Measurements from ENCODE around the gene PGM2.
A peak's percentile ranks its signal among the peaks of the same experiment; 100 is the strongest.

PGM2 gene

DNA sequence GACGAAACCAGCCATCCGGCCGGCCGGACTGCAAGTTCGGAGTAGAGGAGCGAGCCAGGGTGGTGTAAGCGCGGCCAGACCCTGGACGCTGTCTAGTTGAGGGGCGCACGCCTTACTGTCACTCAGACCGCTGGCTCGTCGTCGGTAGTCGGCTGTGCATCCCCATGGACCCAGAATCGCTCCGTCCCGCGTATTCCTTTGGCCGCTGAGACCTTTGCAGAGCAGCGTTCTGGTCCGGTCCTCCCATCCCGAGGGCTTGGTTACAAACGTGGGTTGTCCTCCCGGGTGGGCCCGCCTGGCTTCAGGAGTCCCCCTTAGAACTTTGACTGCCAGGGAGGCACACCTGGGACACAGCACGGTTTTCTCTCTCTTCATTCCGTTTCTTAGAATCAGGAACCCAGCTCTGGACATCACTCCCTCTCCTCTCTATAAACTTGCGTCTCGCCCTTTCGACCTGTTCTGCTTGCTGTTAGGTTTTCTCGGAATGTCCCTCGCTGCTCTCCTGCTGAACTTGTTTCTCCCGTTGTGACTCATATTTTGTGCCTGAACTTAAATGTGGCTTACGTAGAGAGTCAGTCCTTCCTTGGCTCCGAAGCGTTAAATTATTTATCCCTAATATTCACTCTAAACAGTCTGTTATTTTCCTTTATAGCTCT lies 672 bp downstream of the PGM2 start:
- in situ Hi-C loops (cut with MboI; ENCODE audit: low pct_unique_long_range_greater_than_20kb, low sequenced_read_pairs, unreplicated experiment): no loop called here
- peak; percentile 46 for DNase-seq (ENCODE audit: low spot score)
- TF ChIP-seq, protein P1, sequence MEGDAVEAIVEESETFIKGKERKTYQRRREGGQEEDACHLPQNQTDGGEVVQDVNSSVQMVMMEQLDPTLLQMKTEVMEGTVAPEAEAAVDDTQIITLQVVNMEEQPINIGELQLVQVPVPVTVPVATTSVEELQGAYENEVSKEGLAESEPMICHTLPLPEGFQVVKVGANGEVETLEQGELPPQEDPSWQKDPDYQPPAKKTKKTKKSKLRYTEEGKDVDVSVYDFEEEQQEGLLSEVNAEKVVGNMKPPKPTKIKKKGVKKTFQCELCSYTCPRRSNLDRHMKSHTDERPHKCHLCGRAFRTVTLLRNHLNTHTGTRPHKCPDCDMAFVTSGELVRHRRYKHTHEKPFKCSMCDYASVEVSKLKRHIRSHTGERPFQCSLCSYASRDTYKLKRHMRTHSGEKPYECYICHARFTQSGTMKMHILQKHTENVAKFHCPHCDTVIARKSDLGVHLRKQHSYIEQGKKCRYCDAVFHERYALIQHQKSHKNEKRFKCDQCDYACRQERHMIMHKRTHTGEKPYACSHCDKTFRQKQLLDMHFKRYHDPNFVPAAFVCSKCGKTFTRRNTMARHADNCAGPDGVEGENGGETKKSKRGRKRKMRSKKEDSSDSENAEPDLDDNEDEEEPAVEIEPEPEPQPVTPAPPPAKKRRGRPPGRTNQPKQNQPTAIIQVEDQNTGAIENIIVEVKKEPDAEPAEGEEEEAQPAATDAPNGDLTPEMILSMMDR (IDR thresholded peaks at IDR 0.05; ENCODE audit: extremely low read depth, insufficient read depth, missing control alignments): no peak

DNA sequence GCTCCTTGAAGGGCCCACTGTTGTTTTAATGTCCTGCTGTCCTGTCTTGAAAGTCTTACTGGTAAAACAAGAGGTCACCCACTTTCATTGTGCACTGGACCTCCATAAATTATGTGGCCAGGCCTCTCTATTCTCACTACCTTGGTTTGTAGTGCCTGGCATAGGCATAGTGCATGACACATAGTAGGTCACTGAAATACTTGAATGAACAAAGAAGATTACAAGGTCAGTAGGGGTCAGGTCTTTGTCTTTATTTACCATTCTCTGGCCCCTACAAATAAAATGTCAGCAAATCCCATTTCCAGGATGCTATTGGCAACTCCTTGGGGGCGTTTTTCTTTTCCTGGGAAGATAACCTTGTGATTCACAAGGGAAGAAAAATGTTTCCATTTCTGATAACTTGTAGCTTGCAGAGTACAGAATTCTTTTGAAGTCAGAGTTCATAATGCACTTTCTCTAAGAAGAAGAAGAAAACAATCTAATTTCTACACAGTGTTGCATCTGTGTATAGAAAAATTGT lies 1.4 kb downstream of the PGM2 start:
- DNase-seq (ENCODE audit: low spot score): no peak
- TF ChIP-seq, protein P1 (IDR thresholded peaks at IDR 0.05; ENCODE audit: extremely low read depth, insufficient read depth, missing control alignments): no peak
- in situ Hi-C loops (cut with MboI; ENCODE audit: low pct_unique_long_range_greater_than_20kb, low sequenced_read_pairs, unreplicated experiment): no loop called here

DNA sequence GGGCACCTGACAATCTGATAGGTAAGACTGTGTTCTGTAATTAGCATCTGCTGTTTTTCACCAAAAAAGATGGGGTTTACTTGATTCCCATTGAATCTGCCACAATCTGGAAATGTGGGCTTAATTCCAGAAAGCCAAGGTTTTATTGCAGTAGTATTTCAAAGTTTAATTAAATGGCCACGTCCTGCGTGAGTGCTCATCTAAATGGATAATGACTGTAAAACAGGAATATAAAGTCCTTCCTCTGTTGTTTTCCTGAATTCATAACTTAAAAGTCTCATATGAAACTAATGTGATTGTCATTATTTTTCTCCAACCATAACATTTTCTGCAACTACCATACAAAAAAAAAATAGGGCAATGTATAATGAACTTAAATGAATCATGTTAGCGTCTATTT lies 2.4 kb downstream of the PGM2 start:
- in situ Hi-C loops (cut with MboI; ENCODE audit: low pct_unique_long_range_greater_than_20kb, low sequenced_read_pairs, unreplicated experiment): no loop called here
- DNase-seq (ENCODE audit: low spot score): no peak
- TF ChIP-seq, protein P1 (IDR thresholded peaks at IDR 0.05; ENCODE audit: extremely low read depth, insufficient read depth, missing control alignments): no peak

DNA sequence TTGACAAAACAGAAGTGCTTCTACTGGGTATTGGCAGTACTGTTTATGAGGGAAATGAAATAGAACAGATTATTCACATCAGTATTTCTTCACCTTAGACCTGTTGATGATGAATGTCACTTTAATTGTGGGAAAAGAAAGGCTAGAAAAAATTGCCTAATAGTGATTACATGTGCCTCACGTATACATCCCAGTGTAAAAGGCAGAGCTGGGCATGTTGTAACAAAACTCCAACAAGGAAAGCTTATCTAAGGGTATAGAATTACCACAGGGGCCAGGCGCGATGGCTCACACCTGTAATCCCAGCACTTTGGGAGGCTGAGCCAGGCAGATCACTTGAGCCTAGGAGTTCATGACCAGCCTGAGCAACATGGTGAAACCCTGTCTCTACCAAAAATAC lies 4.2 kb downstream of the PGM2 start:
- in situ Hi-C loops (cut with MboI; ENCODE audit: low pct_unique_long_range_greater_than_20kb, low sequenced_read_pairs, unreplicated experiment): no loop called here
- TF ChIP-seq, protein P1 (IDR thresholded peaks at IDR 0.05; ENCODE audit: extremely low read depth, insufficient read depth, missing control alignments): no peak
- DNase-seq (ENCODE audit: low spot score): no peak

DNA sequence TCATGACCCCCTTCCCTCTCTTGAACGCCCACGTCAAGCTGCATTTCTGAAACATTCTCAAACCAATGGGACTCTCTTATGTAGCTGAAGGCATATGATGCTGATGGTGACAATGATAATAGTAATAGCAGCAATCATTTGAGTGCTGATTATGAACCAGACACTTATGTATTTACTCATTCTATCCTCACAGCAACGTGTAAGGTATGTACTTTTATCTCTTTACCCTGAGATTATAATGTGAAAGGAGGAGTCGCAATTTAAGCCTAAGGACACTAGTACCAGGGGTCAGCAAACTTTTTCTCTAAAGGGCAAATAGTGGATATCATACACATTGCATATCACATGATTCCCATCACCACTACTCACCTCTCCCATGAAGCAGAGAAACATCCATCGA lies 8.5 kb downstream of the PGM2 start:
- DNase-seq (ENCODE audit: low spot score): no peak
- in situ Hi-C loops (cut with MboI; ENCODE audit: low pct_unique_long_range_greater_than_20kb, low sequenced_read_pairs, unreplicated experiment): no loop called here
- TF ChIP-seq, protein P1 (IDR thresholded peaks at IDR 0.05; ENCODE audit: extremely low read depth, insufficient read depth, missing control alignments): no peak

DNA sequence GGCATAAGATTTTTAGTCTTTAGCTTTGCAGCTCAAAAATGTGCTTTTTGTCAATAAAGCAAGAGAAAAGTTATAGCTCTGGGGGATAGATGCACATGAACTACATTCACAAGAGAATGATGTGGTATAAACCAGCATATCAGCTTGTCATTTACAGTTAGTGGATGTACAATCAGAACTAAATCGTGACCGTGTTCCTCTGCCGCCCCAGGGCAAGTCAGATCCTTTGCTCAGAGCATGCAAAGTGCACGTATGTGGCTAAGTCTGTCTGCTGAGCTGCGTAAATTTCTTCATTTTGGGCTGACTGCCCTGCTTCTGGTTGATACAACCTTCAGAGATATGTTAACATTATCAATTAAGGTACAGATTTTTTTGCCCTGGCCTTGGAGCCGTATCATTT lies 9.3 kb downstream of the PGM2 start:
- in situ Hi-C loops (cut with MboI; ENCODE audit: low pct_unique_long_range_greater_than_20kb, low sequenced_read_pairs, unreplicated experiment): no loop called here
- TF ChIP-seq, protein P1 (IDR thresholded peaks at IDR 0.05; ENCODE audit: extremely low read depth, insufficient read depth, missing control alignments): no peak
- DNase-seq (ENCODE audit: low spot score): no peak

Data from GM13977 (cell line).